Thymus (tissue), 14 donors: ENCODE results near the gene RPL23. TPM values are rescaled to one million over a fixed set of nuclear protein-coding genes. Genes with fewer than 3 reads are reported as not detected.

Source experiments
- DNase-seq, 9 donors: peaks; one replicate each; pipeline ENCODE4 v3.0.0-alpha.2; 2013; ENCODE audit warnings: low spot score in 9 of 9, low read depth in 6 of 9, missing footprints in 1 of 9
- H3K27ac ChIP-seq, 2 donors: one replicate each; pipeline ENCODE4 v1.5.1; 2013; ENCODE audit warnings: control low read depth in 1 of 2, low read depth in 1 of 2, low read length in 1 of 2, mild to moderate bottlenecking in 1 of 2, moderate library complexity in 1 of 2
- H3K27me3 ChIP-seq, 2 donors: one replicate each; pipeline ENCODE4 v1.5.1; 2013; ENCODE audit warnings: low read length in 1 of 2; ENCODE audit not compliant: control insufficient read depth in 2 of 2, insufficient read depth in 1 of 2
- H3K36me3 ChIP-seq, 2 donors: one replicate each; pipeline ENCODE4 v1.5.1; 2013; ENCODE audit warnings: low read length in 1 of 2, mild to moderate bottlenecking in 1 of 2, moderate library complexity in 1 of 2; ENCODE audit not compliant: control insufficient read depth in 2 of 2, insufficient read depth in 2 of 2
- H3K4me1 ChIP-seq, 2 donors: one replicate each; pipeline ENCODE4 v1.5.1; 2013; ENCODE audit warnings: low read length in 2 of 2; ENCODE audit not compliant: control insufficient read depth in 2 of 2, insufficient read depth in 2 of 2
- H3K4me3 ChIP-seq, 2 donors: one replicate each; pipeline ENCODE4 v1.5.1; 2013; ENCODE audit warnings: low read length in 2 of 2, control low read depth in 1 of 2, mild to moderate bottlenecking in 1 of 2
- H3K9me3 ChIP-seq, 2 donors: one replicate each; pipeline ENCODE4 v1.5.1; 2013; ENCODE audit warnings: low read length in 1 of 2, mild to moderate bottlenecking in 1 of 2; ENCODE audit not compliant: control insufficient read depth in 2 of 2, insufficient read depth in 1 of 2
- WGBS: extraction: QIAGEN DNeasy Blood & Tissue Kit; methylation state at CpG from one replicate; pipeline ENCODE4 v1.1.7; 2013; 5-methylcytosine and 5-hydroxymethylcytosine counted together
- long read RNA-seq, 10 donors: transcript quantifications; one replicate each; lab custom pipeline, GENCODE V29; 2026
- polyA plus RNA-seq: library from polyadenylated mRNA; stranded (reverse); fragments of 200-250 nt; gene quantifications from one replicate; pipeline ENCODE4 v1.2.3, GENCODE V29; 2013
- total RNA-seq: library from RNA; stranded (reverse); fragments of 120-200 nt; gene quantifications from one replicate; pipeline ENCODE4 v1.2.4, GENCODE V29; 2013
- donor health status: healthy.

The RPL23 gene
- 3,220 TPM for total RNA-seq
- 4,550 TPM for polyA plus RNA-seq
- long read RNA-seq, donor 1, transcript RPL23-210 (2 exons, 429 nt): minor isoform, 16 of 420 reads
- long read RNA-seq, donor 1, transcript RPL23-207 (4 exons, 615 nt): minor isoform, 11 of 420 reads
- long read RNA-seq, donor 1, transcript RPL23-206 (5 exons, 2,821 nt): major isoform, 285 of 420 reads
- long read RNA-seq, donor 1, transcript RPL23-211 (3 exons, 2,779 nt): minor isoform, 23 of 420 reads
- long read RNA-seq, donor 1, partial matches to known transcripts: 82 of 420 reads
- long read RNA-seq, donor 1, other reads (novel, unspliced or antisense): 0 of 420 reads
- long read RNA-seq, donor 2: 0 reads
- long read RNA-seq, donor 3, transcript RPL23-207 (4 exons, 615 nt): minor isoform, 189 of 7,154 reads
- long read RNA-seq, donor 3, transcript RPL23-211 (3 exons, 2,779 nt): minor isoform, 147 of 7,154 reads
- long read RNA-seq, donor 3, transcript RPL23-206 (5 exons, 2,821 nt): major isoform, 4,702 of 7,154 reads
- long read RNA-seq, donor 3, transcript RPL23-210 (2 exons, 429 nt): minor isoform, 146 of 7,154 reads
- long read RNA-seq, donor 3, partial matches to known transcripts: 1,874 of 7,154 reads
- long read RNA-seq, donor 3, other reads (novel, unspliced or antisense): 68 of 7,154 reads
- long read RNA-seq, donor 4, transcript RPL23-210 (2 exons, 429 nt): minor isoform, 95 of 2,473 reads
- long read RNA-seq, donor 4, transcript RPL23-207 (4 exons, 615 nt): minor isoform, 58 of 2,473 reads
- long read RNA-seq, donor 4, transcript RPL23-206 (5 exons, 2,821 nt): major isoform, 1,597 of 2,473 reads
- long read RNA-seq, donor 4, transcript RPL23-211 (3 exons, 2,779 nt): minor isoform, 76 of 2,473 reads
- long read RNA-seq, donor 4, partial matches to known transcripts: 608 of 2,473 reads
- long read RNA-seq, donor 4, other reads (novel, unspliced or antisense): 22 of 2,473 reads
- long read RNA-seq, donor 5, transcript RPL23-210 (2 exons, 429 nt): minor isoform, 276 of 8,942 reads
- long read RNA-seq, donor 5, transcript RPL23-211 (3 exons, 2,779 nt): minor isoform, 247 of 8,942 reads
- long read RNA-seq, donor 5, transcript RPL23-206 (5 exons, 2,821 nt): major isoform, 5,763 of 8,942 reads
- long read RNA-seq, donor 5, transcript RPL23-207 (4 exons, 615 nt): minor isoform, 315 of 8,942 reads
- long read RNA-seq, donor 5, partial matches to known transcripts: 2,215 of 8,942 reads
- long read RNA-seq, donor 5, other reads (novel, unspliced or antisense): 93 of 8,942 reads
- long read RNA-seq, donor 6, transcript RPL23-207 (4 exons, 615 nt): minor isoform, 24 of 1,681 reads
- long read RNA-seq, donor 6, transcript RPL23-206 (5 exons, 2,821 nt): major isoform, 1,315 of 1,681 reads
- long read RNA-seq, donor 6, transcript RPL23-210 (2 exons, 429 nt): minor isoform, 26 of 1,681 reads
- long read RNA-seq, donor 6, transcript RPL23-211 (3 exons, 2,779 nt): minor isoform, 18 of 1,681 reads
- long read RNA-seq, donor 6, partial matches to known transcripts: 287 of 1,681 reads
- long read RNA-seq, donor 6, other reads (novel, unspliced or antisense): 7 of 1,681 reads
- long read RNA-seq, donor 7, transcript RPL23-207 (4 exons, 615 nt): minor isoform, 91 of 3,645 reads
- long read RNA-seq, donor 7, transcript RPL23-206 (5 exons, 2,821 nt): major isoform, 1,894 of 3,645 reads
- long read RNA-seq, donor 7, transcript RPL23-210 (2 exons, 429 nt): minor isoform, 161 of 3,645 reads
- long read RNA-seq, donor 7, transcript RPL23-211 (3 exons, 2,779 nt): minor isoform, 542 of 3,645 reads
- long read RNA-seq, donor 7, partial matches to known transcripts: 867 of 3,645 reads
- long read RNA-seq, donor 7, other reads (novel, unspliced or antisense): 37 of 3,645 reads
- long read RNA-seq, donor 8, transcript RPL23-210 (2 exons, 429 nt): minor isoform, 35 of 1,258 reads
- long read RNA-seq, donor 8, transcript RPL23-206 (5 exons, 2,821 nt): major isoform, 833 of 1,258 reads
- long read RNA-seq, donor 8, transcript RPL23-211 (3 exons, 2,779 nt): minor isoform, 48 of 1,258 reads
- long read RNA-seq, donor 8, transcript RPL23-207 (4 exons, 615 nt): minor isoform, 27 of 1,258 reads
- long read RNA-seq, donor 8, partial matches to known transcripts: 291 of 1,258 reads
- long read RNA-seq, donor 8, other reads (novel, unspliced or antisense): 21 of 1,258 reads
- long read RNA-seq, donor 9, transcript RPL23-207 (4 exons, 615 nt): minor isoform, 32 of 1,569 reads
- long read RNA-seq, donor 9, transcript RPL23-211 (3 exons, 2,779 nt): minor isoform, 35 of 1,569 reads
- long read RNA-seq, donor 9, transcript RPL23-210 (2 exons, 429 nt): minor isoform, 51 of 1,569 reads
- long read RNA-seq, donor 9, transcript RPL23-206 (5 exons, 2,821 nt): major isoform, 1,048 of 1,569 reads
- long read RNA-seq, donor 9, partial matches to known transcripts: 396 of 1,569 reads
- long read RNA-seq, donor 9, other reads (novel, unspliced or antisense): 0 of 1,569 reads
- long read RNA-seq, donor 10, transcript RPL23-206 (5 exons, 2,821 nt): major isoform, 1,292 of 1,918 reads
- long read RNA-seq, donor 10, transcript RPL23-210 (2 exons, 429 nt): minor isoform, 56 of 1,918 reads
- long read RNA-seq, donor 10, transcript RPL23-211 (3 exons, 2,779 nt): minor isoform, 69 of 1,918 reads
- long read RNA-seq, donor 10, transcript RPL23-207 (4 exons, 615 nt): minor isoform, 50 of 1,918 reads
- long read RNA-seq, donor 10, partial matches to known transcripts: 422 of 1,918 reads
- long read RNA-seq, donor 10, other reads (novel, unspliced or antisense): 18 of 1,918 reads

GRCh38 chr17:38853292-38854219 is at the start of gene RPL23:
Gene RPL23 (minus strand): TSS chr17:38853721. CDS start chr17:38853710, 11 bp downstream.
- peaks cover 13 to 28% of the 10 kb centered on the region in 2 donors for H3K4me1 ChIP-seq
- peak within 1 kb of the TSS; percentile 70 to 96 for H3K4me3 ChIP-seq
- H3K9me3 ChIP-seq: no peaks in the 10 kb centered on the region
- H3K27me3 ChIP-seq: no peaks in the 10 kb centered on the region
- peak within 1 kb of the TSS; percentile 97 to 100 for H3K27ac ChIP-seq
- H3K36me3 ChIP-seq: peaks cover 22 to 43% of the 10 kb centered on the region in 2 donors
- DNase-seq: peak; percentile 92 to 98 (median 96)
- under 1% methylated on average over 48 of the region's 48 CpGs for WGBS

GRCh38 chr17:38900978-38901656 is 47.6 kb upstream of the RPL23 start:
- H3K36me3 ChIP-seq: peaks cover 44 to 82% of the 10 kb centered on the region in 2 donors
- H3K4me3 ChIP-seq: no peak overlapping the region
- no peaks in the 10 kb centered on the region for H3K27me3 ChIP-seq
- DNase-seq: peak in 1 of 9 donors; percentile 50
- peaks cover 0 to 4% of the 10 kb centered on the region in 2 donors for H3K9me3 ChIP-seq
- H3K4me1 ChIP-seq: peaks cover 40 to 56% of the 10 kb centered on the region in 2 donors
- 51% methylated on average over 10 of the region's 10 CpGs for WGBS
- peak overlapping the region; percentile 55 to 58 for H3K27ac ChIP-seq

- H3K9me3 ChIP-seq: peaks cover 0 to 4% of the 10 kb centered on the region in 2 donors
- H3K27ac ChIP-seq: peak overlapping the region; percentile 96 to 97
- H3K27me3 ChIP-seq: no peaks in the 10 kb centered on the region
- peak in 1 of 9 donors; percentile 57 for DNase-seq
- peak overlapping the region; percentile 28 to 47 for H3K4me3 ChIP-seq
- peaks cover 40 to 64% of the 10 kb centered on the region in 2 donors for H3K4me1 ChIP-seq
- peaks cover 42 to 78% of the 10 kb centered on the region in 2 donors for H3K36me3 ChIP-seq
- 44% methylated on average over 5 of the region's 5 CpGs for WGBS
Observed at GRCh38 chr17:38899421-38899820, 45.9 kb upstream of the RPL23 start.

GRCh38 chr17:38898812-38899348 is 45.4 kb upstream of the RPL23 start:
- Histone ChIP-seq H3K27ac (peak overlapping the region; percentile 96 to 97), H3K36me3 (peaks cover 46 to 81% of the 10 kb centered on the region in 2 donors), H3K4me3 (peak overlapping the region; percentile 28 to 47), H3K27me3 (no peaks in the 10 kb centered on the region), H3K4me1 (peaks cover 41 to 70% of the 10 kb centered on the region in 2 donors), H3K9me3 (peaks cover 0 to 4% of the 10 kb centered on the region in 2 donors)
- 5% methylated on average over 11 of the region's 11 CpGs for WGBS
- DNase-seq: peak in 7 of 9 donors; percentile 69 to 93 (median 80)

GRCh38 chr17:38898291-38898679 is 44.8 kb upstream of the RPL23 start:
- DNase-seq: peak in 3 of 9 donors; percentile 45 to 76 (median 58)
- Histone ChIP-seq H3K36me3 (peaks cover 43 to 80% of the 10 kb centered on the region in 2 donors), H3K4me3 (peak overlapping the region; percentile 28 to 47), H3K9me3 (peaks cover 0 to 4% of the 10 kb centered on the region in 2 donors), H3K27me3 (no peaks in the 10 kb centered on the region), H3K27ac (peak overlapping the region; percentile 96 to 97), H3K4me1 (peaks cover 44 to 76% of the 10 kb centered on the region in 2 donors)
- WGBS: 4% methylated on average over 9 of the region's 9 CpGs
